Breast epithelium (tissue), 4 donors: Measurements from ENCODE around the gene CLCN3. TPM values are rescaled to one million over a fixed set of nuclear protein-coding genes. Genes with fewer than 3 reads are reported as not detected.
A peak's percentile ranks its signal among the peaks of the same experiment; 100 is the strongest.
"Not testable (repeated sequence)": the region's sequence is repeated elsewhere in the genome, so short reads cannot be mapped to it uniquely, and the experiment has no call there.

Experiments used
- DNase-seq, 2 donors: peaks; one replicate each; pipeline ENCODE4 v3.0.0-alpha.2; 2019; ENCODE audit warnings: low spot score in 2 of 2
- H3K27ac ChIP-seq, 2 donors: fragments of 200-600 bp; sonication (generic) in 1 of 2; one replicate each; pipeline ENCODE4 v1.5.1; 2016 to 2019; ENCODE audit warnings: mild to moderate bottlenecking in 1 of 2
- H3K27me3 ChIP-seq, 2 donors: fragments of 200-600 bp; sonication (generic) in 1 of 2; one replicate each; pipeline versions ENCODE4 v1.5.1 to v1.6.0; 2017 to 2019; ENCODE audit warnings: control low read depth in 1 of 2, mild to moderate bottlenecking in 1 of 2
- H3K36me3 ChIP-seq: fragments of 200-600 bp; one replicate; pipeline ENCODE4 v1.5.1; 2019
- H3K4me1 ChIP-seq, 2 donors: fragments of 200-600 bp; sonication (generic); one replicate each; pipeline ENCODE4 v1.5.1; 2016 to 2019; ENCODE audit warnings: control low read depth in 1 of 2
- H3K4me3 ChIP-seq, 3 donors: fragments of 200-600 bp; sonication (generic); 1 replicate in 2 of 3; 2 replicates in 1 of 3; pipeline ENCODE4 v1.5.1; 2016 to 2019; ENCODE audit warnings: mild to moderate bottlenecking in 3 of 3, moderate library complexity in 2 of 3
- H3K9me3 ChIP-seq, 2 donors: fragments of 200-600 bp; sonication (generic) in 1 of 2; one replicate each; pipeline ENCODE4 v1.5.1; 2016 to 2019; ENCODE audit warnings: control low read depth in 1 of 2
- CTCF ChIP-seq, 3 donors: fragments of 450-650 bp; IDR thresholded peaks; one replicate each; pipeline ENCODE4 v1.5.1; 2016 to 2017; ENCODE audit warnings: antibody characterized with exemption in 3 of 3, mild to moderate bottlenecking in 3 of 3, moderate library complexity in 3 of 3
- POLR2A ChIP-seq: fragments of 450-650 bp; IDR thresholded peaks from one replicate; pipeline ENCODE4 v1.6.1; 2016; ENCODE audit warnings: antibody characterized with exemption, mild to moderate bottlenecking, moderate library complexity
- POLR2AphosphoS5 ChIP-seq, 3 donors: sonication (generic); formaldehyde crosslinking; IDR thresholded peaks; one replicate each; pipeline ENCODE4 v1.6.1; 2017; ENCODE audit warnings: antibody characterized with exemption in 3 of 3
- intact Hi-C: fragments of 100-400 bp; cut with DNase I; formaldehyde crosslinking; loops from one replicate; pipeline ENCODE4 v1.15.1; 2023; ENCODE audit warnings: low total_unique reads
- total RNA-seq, 3 donors: library from RNA; depleted of rRNA; stranded (reverse); fragments of >200 nt; gene quantifications; one replicate each; pipeline ENCODE4 v1.1.0, GENCODE V29; 2016

CLCN3 gene
- total RNA-seq, 3 donors from 2014 or later = 26.4 to 65.7 (median 32.8) TPM

GRCh38 chr4:169621731-169622492 lies 1.5 kb downstream of the CLCN3 start:
- Histone ChIP-seq H3K4me3 (peak overlapping the region; percentile 55 to 80 (median 76)), H3K36me3 (no peaks in the 10 kb centered on the region), H3K9me3 (no peaks in the 10 kb centered on the region), H3K4me1 (peaks cover 0 to 8% of the 10 kb centered on the region in 2 donors), H3K27ac (peak overlapping the region; percentile 20 to 99), H3K27me3 (no peaks in the 10 kb centered on the region)
- no peak for TF ChIP-seq POLR2A
- no peak for TF ChIP-seq POLR2AphosphoS5 (IDR thresholded peaks at IDR 0.05)
- TF ChIP-seq CTCF (IDR thresholded peaks at IDR 0.05) = no peak
- intact Hi-C loops = no loop called here
- DNase-seq = no peak

GRCh38 chr4:169622566-169622965 lies 2.2 kb downstream of the CLCN3 start:
- no peaks in the 10 kb centered on the region for H3K27me3 ChIP-seq

DNA sequence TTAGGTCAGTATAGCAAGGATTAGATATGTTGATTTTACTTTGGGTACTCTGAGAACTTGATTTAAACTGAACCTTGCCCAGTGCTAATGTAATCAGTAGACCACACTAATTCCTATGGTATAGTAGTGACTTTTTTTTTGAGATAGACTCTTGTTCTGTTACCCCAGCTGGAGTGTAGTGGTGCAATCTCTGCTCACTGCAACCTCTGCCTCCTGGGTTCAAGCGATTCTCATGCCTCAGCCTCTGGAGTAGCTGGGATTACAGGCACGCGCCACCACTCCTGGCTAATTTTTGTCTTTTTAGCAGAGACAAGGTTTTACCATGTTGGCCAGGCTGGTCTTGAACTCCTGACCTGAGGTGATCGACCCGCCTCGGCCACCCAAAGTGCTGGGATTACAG lies 3.6 kb downstream of the CLCN3 start:
- H3K9me3 ChIP-seq, H3K36me3 ChIP-seq, intact Hi-C loops, H3K27me3 ChIP-seq, H3K27ac ChIP-seq, DNase-seq, H3K4me1 ChIP-seq, H3K4me3 ChIP-seq: not testable (repeated sequence)

More at GRCh38 chr4:169622566-169622965, 2.2 kb downstream of the CLCN3 start:
- intact Hi-C loops = no loop called here
- Histone ChIP-seq H3K4me3 (peak overlapping the region in 2 of 3 donors; percentile 76 to 80), H3K36me3 (no peaks in the 10 kb centered on the region), H3K27ac (peak overlapping the region; percentile 5 to 99), H3K4me1 (peaks cover 0 to 8% of the 10 kb centered on the region in 2 donors), H3K9me3 (no peaks in the 10 kb centered on the region)
- TF ChIP-seq POLR2AphosphoS5 (IDR thresholded peaks at IDR 0.05) = no peak
- no peak for TF ChIP-seq CTCF (IDR thresholded peaks at IDR 0.05)
- no peak for TF ChIP-seq POLR2A
- no peak for DNase-seq

DNA sequence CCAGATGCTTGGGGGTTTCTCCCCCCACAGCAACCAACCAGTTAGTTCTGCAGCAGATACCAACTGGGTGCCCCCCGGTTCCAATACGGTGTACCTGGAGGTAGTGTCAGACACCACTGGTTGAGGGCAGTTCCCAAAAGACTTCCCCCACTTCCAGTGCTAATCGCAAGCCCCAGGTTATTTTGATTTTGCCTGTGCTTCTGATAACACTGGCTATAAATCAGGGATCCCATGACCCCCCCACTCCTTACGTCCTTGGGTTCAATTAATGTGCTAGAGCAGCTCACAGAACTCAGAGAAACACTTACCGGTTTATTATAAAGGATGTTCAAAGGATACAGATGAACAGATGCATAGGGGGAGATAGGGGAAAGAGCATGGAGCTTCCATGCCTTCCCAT lies 5.5 kb downstream of the CLCN3 start:
- no peaks in the 10 kb centered on the region for H3K27me3 ChIP-seq
- H3K4me1 ChIP-seq = peaks cover 0 to 8% of the 10 kb centered on the region in 2 donors
- intact Hi-C loops = no loop called here
- no peak overlapping the region for H3K27ac ChIP-seq
- TF ChIP-seq POLR2AphosphoS5 (IDR thresholded peaks at IDR 0.05) (no peak), CTCF (IDR thresholded peaks at IDR 0.05) (no peak), POLR2A (no peak)
- no peaks in the 10 kb centered on the region for H3K9me3 ChIP-seq
- H3K4me3 ChIP-seq = no peak overlapping the region
- no peaks in the 10 kb centered on the region for H3K36me3 ChIP-seq
- no peak for DNase-seq

DNA sequence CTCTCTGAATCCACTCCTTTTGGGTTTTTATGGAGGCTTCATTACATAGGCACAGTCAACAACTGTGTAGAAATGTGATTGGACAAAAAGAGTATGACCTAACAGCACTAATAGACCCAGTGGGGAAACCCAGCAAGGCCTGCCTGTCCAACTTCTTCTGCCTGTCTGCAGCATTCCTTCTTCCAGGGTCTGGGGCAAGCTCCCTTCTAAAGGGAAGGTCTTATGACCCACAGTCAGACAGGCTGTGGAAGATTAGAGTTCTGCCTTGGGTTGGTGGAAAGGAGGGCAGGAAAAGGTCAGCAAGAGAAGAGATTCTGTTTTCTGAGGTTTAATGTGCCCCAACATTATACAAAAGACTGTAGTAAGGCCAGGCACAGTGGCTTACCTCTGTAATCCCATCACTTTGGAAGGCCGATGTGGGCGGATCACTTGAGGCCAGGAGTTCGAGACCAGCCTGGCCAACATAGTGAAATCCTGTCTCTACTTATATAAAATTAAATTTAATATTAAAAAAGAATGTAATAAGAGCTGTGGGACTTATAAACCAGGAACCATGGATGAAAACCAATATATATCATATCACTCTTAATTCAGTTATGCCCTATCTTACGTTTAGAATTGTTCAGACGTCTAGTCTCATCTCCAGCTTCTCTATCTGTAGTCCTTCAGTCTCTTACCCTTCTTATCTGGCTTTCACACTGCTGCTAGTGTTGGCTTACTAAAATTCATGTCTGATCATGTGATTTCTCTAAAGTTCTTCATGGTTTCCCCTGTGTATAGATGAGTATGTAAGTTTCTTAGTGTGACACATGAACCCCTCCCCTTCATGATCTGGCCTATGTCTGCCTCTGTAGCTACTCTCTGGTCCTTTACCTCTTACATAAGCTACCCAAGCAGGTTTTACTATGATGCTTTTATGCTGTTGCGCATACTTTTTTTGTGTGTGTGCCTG lies 6.2 kb downstream of the CLCN3 start:
- intact Hi-C loops = no loop called here
- no peak for DNase-seq
- Histone ChIP-seq H3K27me3 (no peaks in the 10 kb centered on the region), H3K9me3 (no peaks in the 10 kb centered on the region), H3K4me1 (peaks cover 0 to 4% of the 10 kb centered on the region in 2 donors), H3K4me3 (no peak overlapping the region), H3K36me3 (no peaks in the 10 kb centered on the region), H3K27ac (no peak overlapping the region)
- no peak for TF ChIP-seq POLR2AphosphoS5 (IDR thresholded peaks at IDR 0.05)
- TF ChIP-seq POLR2A = no peak
- TF ChIP-seq CTCF (IDR thresholded peaks at IDR 0.05) = no peak
